Measurements from ENCODE around the gene ABHD17A. TPM values are rescaled to one million over a fixed set of nuclear protein-coding genes. Genes with fewer than 3 reads are reported as not detected.

Gene ABHD17A
- total RNA-seq, 4 donors from 2014 or later, result 86.8 to 134 (median 91.4) TPM

DNA sequence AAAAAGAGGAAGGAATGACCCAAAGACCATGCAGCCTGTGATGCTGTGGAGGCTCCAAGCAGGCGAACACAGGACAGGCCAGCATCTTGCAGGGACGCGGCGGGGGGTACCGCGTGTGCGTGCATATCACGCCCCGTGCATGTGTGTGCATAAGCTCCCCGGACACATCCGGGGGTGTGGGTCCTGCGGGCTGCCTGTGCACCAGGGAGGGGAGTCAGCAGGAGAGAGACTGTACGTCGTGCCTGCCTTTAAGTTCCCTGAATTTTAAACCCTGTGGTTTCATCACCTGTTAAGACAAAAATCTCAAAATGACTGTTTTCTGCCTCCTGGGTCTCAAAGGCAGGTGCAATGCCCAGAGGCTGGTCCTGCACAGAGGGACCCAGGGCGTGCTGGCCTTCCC, 36.5 kb upstream of the ABHD17A start:
- no peaks in the 10 kb centered on the region for H3K9me3 ChIP-seq
- no peak overlapping the region for H3K4me3 ChIP-seq (replicated peaks in 1 of 3)
- TF ChIP-seq POLR2A (IDR thresholded peaks at IDR 0.05) (no peak), CTCF (IDR thresholded peaks at IDR 0.05) (no peak)
- H3K27ac ChIP-seq, result no peak overlapping the region
- no peak for DNase-seq
- H3K4me1 ChIP-seq, result no peaks in the 10 kb centered on the region
- peaks cover 47 to 53% of the 10 kb centered on the region in 2 donors for H3K36me3 ChIP-seq
- no peaks in the 10 kb centered on the region for H3K27me3 ChIP-seq
- intact Hi-C loops (cut with DNase I), result no loop called here
- 90 to 96% methylated on average over 15 of the region's 15 CpGs for WGBS, 2 donors

- Histone ChIP-seq H3K27me3 (no peaks in the 10 kb centered on the region), H3K9me3 (no peaks in the 10 kb centered on the region), H3K36me3 (peaks cover 47 to 53% of the 10 kb centered on the region in 2 donors), H3K4me1 (no peaks in the 10 kb centered on the region), H3K27ac (no peak overlapping the region), H3K4me3 (replicated peaks in 1 of 3) (no peak overlapping the region)
- WGBS, 2 donors, result 93 to 94% methylated on average over 11 to 17 of the region's 19 CpGs
- TF ChIP-seq CTCF (IDR thresholded peaks at IDR 0.05) (no peak), POLR2A (IDR thresholded peaks at IDR 0.05) (no peak)
- DNase-seq, result no peak
- intact Hi-C loops (cut with DNase I), result no loop called here
Observed at GRCh38 chr19:1921326-1921725, 36.0 kb upstream of the ABHD17A start.

- WGBS, 2 donors, result 95 to 98% methylated on average over 8 to 18 of the region's 19 CpGs
- TF ChIP-seq POLR2A (IDR thresholded peaks at IDR 0.05) (no peak), CTCF (IDR thresholded peaks at IDR 0.05) (no peak)
- no peaks in the 10 kb centered on the region for H3K9me3 ChIP-seq
- DNase-seq, result no peak
- no peak overlapping the region for H3K4me3 ChIP-seq (replicated peaks in 1 of 3)
- no peaks in the 10 kb centered on the region for H3K4me1 ChIP-seq
- intact Hi-C loops (cut with DNase I), result no loop called here
- H3K27me3 ChIP-seq, result no peaks in the 10 kb centered on the region
- no peak overlapping the region for H3K27ac ChIP-seq
- peaks cover 47 to 53% of the 10 kb centered on the region in 2 donors for H3K36me3 ChIP-seq
Observed at GRCh38 chr19:1920644-1921043, 35.3 kb upstream of the ABHD17A start.

GRCh38 chr19:1918975-1919374, 33.7 kb upstream of the ABHD17A start:
- TF ChIP-seq POLR2A (IDR thresholded peaks at IDR 0.05) (no peak), CTCF (IDR thresholded peaks at IDR 0.05) (no peak)
- WGBS, 2 donors, result 94 to 97% methylated on average over 10 to 24 of the region's 28 CpGs
- intact Hi-C loops (cut with DNase I), result no loop called here

GRCh38 chr19:1917926-1918325, 32.6 kb upstream of the ABHD17A start:
- Histone ChIP-seq H3K27me3 (no peaks in the 10 kb centered on the region), H3K27ac (no peak overlapping the region), H3K9me3 (no peaks in the 10 kb centered on the region), H3K36me3 (peaks cover 39 to 44% of the 10 kb centered on the region in 2 donors), H3K4me3 (replicated peaks in 1 of 3) (no peak overlapping the region), H3K4me1 (peaks cover 7 to 12% of the 10 kb centered on the region in 2 donors)
- no peak for DNase-seq
- 96 to 97% methylated on average over 19 to 24 of the region's 25 CpGs for WGBS, 2 donors
- TF ChIP-seq CTCF (IDR thresholded peaks at IDR 0.05) (no peak), POLR2A (IDR thresholded peaks at IDR 0.05) (no peak)
- intact Hi-C loops (cut with DNase I), result no loop called here

More at GRCh38 chr19:1918975-1919374, 33.7 kb upstream of the ABHD17A start:
- peaks cover 4 to 7% of the 10 kb centered on the region in 2 donors for H3K4me1 ChIP-seq
- no peak overlapping the region for H3K27ac ChIP-seq
- H3K9me3 ChIP-seq, result no peaks in the 10 kb centered on the region
- no peak for DNase-seq
- H3K36me3 ChIP-seq, result peaks cover 41 to 44% of the 10 kb centered on the region in 2 donors
- no peaks in the 10 kb centered on the region for H3K27me3 ChIP-seq
- no peak overlapping the region for H3K4me3 ChIP-seq (replicated peaks in 1 of 3)
